Skeletal muscle satellite cell (primary cell): ENCODE data around the gene PCGF3.
"Not testable (repeated sequence)": the region's sequence is repeated elsewhere in the genome, so short reads cannot be mapped to it uniquely, and the experiment has no call there.

ENCODE experiments used
- H3K27me3 ChIP-seq: 2 replicates; pipeline ENCODE4 v1.7.0; 2013; ENCODE audit warnings: low read length; ENCODE audit not compliant: control insufficient read depth, insufficient read depth
- H3K36me3 ChIP-seq: 2 replicates; pipeline ENCODE4 v1.7.0; 2013; ENCODE audit warnings: mild to moderate bottlenecking, control low read depth, low read length; ENCODE audit not compliant: insufficient read depth
- H3K4me1 ChIP-seq: 2 replicates; pipeline ENCODE4 v1.7.0; 2013; ENCODE audit warnings: low read length; ENCODE audit not compliant: control insufficient read depth, insufficient read depth
- H3K4me2 ChIP-seq: 2 replicates; pipeline ENCODE4 v1.7.0; 2013; ENCODE audit warnings: mild to moderate bottlenecking, low read length
- H3K4me3 ChIP-seq: 2 replicates; pipeline ENCODE4 v1.7.0; 2013; ENCODE audit warnings: low read length
- H3K9ac ChIP-seq: 2 replicates; pipeline ENCODE4 v1.7.0; 2013; ENCODE audit warnings: mild to moderate bottlenecking, low read depth, low read length, moderate library complexity
- H3K9me3 ChIP-seq: replicated peaks from 2 replicates; pipeline ENCODE4 v1.7.0; 2013; ENCODE audit warnings: mild to moderate bottlenecking, control low read depth, low read length

Gene PCGF3

DNA sequence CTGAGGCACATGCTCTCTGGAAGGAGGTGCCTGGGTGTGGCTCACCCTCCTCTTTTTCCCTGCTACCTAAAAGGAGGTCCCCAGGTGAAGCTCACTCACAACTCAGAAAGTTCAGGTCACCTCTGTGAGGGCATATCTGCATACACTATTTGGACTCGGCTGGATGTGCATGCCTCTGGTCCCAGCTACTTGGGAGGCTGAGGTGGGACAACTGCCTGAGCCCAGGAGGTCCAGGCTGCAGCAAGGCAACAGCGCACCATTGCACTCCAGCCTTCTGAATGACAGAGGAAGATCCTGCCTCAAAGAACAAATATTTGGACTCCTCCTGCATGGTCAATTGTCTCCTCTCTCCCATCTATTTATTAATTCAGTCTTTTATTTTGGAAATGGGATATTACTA, 73.9 kb downstream of the PCGF3 start:
- H3K9ac ChIP-seq, result no peak overlapping the region
- H3K9me3 ChIP-seq, result no peaks in the 10 kb centered on the region
- H3K36me3 ChIP-seq, result peaks cover 39% of the 10 kb centered on the region
- peak overlapping the region; percentile 85 for H3K4me2 ChIP-seq
- no peaks in the 10 kb centered on the region for H3K27me3 ChIP-seq
- H3K4me3 ChIP-seq, result no peak overlapping the region
- peaks cover 14% of the 10 kb centered on the region for H3K4me1 ChIP-seq

DNA sequence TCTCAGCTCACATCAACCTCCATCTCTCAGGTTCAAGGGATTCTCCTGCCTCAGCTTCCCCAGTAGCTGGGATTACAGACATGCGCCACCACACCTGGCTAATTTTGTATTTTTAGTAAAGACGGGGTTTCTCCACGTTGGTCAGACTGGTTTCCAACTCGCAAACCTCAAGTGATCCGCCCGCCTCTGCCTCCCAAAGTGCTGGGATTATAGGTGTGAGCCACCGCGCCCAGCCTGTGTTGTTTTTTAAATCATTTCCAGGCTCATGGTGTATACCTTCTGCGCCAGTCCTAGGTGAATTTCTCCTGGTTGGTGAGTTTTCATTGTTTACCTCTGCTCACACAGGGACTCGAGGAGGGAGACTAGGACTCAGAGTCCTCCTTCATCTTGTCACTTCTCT, 74.6 kb downstream of the PCGF3 start:
- Histone ChIP-seq H3K4me3 (peak overlapping the region; percentile 92), H3K36me3 (peaks cover 32% of the 10 kb centered on the region), H3K4me1 (peaks cover 14% of the 10 kb centered on the region), H3K4me2 (peak overlapping the region; percentile 85), H3K9ac (peak overlapping the region; percentile 99)
- not testable (repeated sequence) for H3K9me3 ChIP-seq, H3K27me3 ChIP-seq

DNA sequence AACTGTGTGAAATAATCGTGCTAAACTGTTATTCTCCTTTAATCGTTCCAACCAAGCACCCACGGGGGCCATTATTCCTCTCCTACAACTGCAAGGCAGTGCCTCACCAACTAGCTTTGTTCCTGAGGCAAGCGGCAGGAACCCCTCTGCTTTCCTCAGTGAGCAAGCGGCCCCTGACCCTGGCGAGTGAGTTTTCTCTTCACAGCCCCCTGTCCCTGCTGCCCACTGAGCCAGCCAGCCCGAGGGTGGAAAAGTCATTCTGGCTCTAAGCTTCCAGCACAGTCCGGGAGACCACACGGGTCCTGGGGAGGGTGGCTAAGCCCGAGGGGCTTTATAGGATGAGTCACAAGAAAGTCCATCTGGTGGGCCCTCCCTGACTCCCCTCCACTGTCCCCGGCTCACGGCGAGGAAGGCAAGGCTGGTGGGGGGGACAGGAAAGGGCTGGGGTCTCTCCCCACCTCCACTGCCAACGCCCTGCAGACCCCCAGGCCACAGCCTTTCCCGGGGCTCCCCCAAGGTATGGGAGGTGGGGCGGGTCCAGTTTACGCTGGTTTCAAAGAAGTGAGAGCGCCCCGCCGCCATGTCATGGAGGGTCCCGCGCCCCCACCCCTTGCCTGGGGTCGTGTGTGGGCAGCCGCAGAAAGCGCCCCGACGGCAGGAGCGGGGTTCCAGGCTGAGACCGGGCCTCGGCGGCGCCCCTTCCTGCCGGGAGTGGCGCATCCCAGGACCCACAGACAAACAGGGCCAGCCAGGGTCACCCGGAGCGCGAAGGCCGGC, 75.3 kb downstream of the PCGF3 start:
- peaks cover 14% of the 10 kb centered on the region for H3K4me1 ChIP-seq
- peak overlapping the region; percentile 99 for H3K9ac ChIP-seq
- H3K4me3 ChIP-seq, result peak overlapping the region; percentile 92
- no peaks in the 10 kb centered on the region for H3K9me3 ChIP-seq
- peaks cover 5% of the 10 kb centered on the region for H3K27me3 ChIP-seq
- H3K4me2 ChIP-seq, result peak overlapping the region; percentile 85
- H3K36me3 ChIP-seq, result peaks cover 28% of the 10 kb centered on the region

DNA sequence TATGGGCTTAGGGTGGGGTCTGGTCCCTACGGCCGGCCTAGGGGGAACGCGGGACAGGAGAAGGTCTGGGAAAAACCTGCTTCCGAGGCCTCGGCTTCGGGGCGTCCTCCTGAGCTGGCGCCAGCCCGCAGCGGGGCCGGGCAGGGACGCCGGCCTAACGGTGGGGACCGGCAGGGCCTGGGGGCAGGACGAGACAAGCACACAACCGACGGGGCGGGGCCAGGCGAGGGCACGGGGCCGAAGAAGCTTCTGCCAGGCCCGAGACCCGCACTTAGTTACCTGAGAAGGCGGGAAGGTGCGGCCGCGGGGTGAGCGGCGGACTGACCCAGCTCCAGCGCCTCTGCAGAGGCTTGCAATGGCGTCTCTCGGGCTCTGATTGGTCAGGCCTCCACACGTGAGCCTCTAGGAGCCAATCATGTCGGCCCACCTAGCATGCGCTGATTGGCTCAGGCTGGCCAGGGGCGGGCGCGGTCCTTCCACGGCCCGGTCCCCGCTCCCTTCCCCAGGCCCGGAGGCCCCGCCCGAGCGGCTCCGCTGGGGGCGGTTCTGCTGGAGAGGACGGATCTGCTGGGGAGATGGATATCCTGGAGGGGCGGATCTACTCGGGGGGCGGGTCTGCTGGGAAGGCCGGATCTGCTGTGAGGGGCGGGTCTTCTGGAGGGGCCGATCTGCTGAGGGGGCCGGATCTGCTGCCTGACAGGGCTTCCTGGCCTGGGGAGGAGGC, 76.0 kb downstream of the PCGF3 start:
- H3K4me3 ChIP-seq, result peak overlapping the region; percentile 92
- H3K4me1 ChIP-seq, result peaks cover 14% of the 10 kb centered on the region
- H3K36me3 ChIP-seq, result peaks cover 27% of the 10 kb centered on the region
- peak overlapping the region; percentile 99 for H3K9ac ChIP-seq
- peaks cover 5% of the 10 kb centered on the region for H3K27me3 ChIP-seq
- H3K9me3 ChIP-seq, result no peaks in the 10 kb centered on the region
- peak overlapping the region; percentile 85 for H3K4me2 ChIP-seq

DNA sequence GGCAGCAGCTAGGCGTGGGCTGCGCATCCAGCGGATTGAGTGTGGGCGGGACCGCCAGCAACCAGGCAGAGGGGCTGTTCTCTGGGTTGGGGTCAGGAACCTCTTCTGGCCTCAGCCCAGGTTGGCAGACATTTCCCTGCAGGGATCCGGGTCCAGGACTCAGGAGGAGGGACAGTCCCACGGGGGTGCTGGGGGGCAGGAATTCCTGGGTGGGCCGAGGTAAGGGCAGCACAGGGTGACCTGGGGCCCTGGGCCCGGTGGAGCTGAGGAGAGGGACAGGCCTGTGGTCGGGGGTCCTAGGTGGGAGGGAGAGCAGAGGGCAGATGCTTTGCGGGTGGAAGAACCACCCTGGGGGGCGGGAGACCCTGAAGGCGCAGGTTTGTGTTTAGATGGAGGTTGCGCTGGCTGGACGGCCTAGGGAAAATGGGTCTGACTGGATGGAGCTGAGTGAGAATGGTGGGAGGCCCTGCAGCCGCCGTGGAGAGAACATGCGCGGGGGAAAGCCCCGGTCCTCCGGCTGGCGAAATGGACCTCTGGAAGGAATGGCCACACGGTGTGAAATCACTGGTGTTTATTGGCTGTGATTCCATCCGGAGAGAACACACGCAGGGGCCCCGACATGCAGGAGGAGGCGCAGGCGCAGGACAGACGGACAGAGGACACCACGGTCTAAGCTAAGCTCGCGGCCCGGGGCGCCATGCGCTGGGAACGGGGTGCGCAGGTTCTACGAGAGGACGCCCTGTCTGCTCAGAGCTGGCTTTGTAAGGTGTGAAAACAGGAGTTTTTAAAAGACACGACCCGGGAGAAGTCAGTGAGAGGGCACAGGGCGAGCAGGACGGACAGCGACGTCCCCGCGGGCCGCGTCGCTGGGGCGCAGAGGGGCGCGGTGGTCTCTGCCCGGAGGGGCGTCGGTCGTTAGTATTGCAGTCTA, 79.0 kb downstream of the PCGF3 start:
- H3K27me3 ChIP-seq, result peaks cover 22% of the 10 kb centered on the region
- no peak overlapping the region for H3K9ac ChIP-seq
- H3K9me3 ChIP-seq, result no peaks in the 10 kb centered on the region
- H3K4me2 ChIP-seq, result no peak overlapping the region
- peaks cover 14% of the 10 kb centered on the region for H3K4me1 ChIP-seq
- H3K36me3 ChIP-seq, result peaks cover 1% of the 10 kb centered on the region
- no peak overlapping the region for H3K4me3 ChIP-seq

DNA sequence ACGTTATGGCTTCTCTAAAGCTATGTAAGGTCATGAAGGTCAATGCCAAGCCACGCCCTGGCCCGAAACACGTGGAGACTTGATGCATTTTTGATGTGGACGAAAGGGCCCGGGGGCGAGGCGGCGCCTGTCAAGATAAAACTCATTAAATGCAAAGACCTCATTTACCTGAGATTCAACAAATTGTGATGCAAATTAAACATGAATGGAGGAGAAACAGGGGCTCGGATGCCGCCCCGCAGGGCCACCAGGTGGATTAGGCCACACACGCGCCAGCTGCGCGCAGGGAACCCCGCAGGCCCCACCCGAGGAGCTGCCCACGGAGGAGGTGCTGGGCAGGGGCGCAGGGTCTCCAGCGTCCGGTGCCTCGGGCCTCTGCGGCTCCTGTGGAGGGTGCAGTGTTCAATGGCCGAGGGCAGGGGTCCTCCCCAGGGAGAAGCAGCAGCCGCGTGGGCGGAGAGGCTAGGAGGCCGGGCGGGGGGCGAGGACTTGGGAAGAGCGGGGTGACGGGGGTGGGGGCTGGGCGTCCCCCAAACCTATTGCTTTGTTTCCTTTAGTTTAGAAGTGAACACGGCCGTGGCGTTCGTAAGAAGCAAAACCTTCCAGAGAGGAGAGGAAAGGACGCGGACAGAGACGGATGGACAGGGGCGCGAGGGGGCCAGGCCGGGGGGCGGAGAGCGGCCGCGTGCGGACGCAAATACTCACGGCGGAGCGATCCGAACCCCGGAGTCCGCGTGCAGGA, 79.9 kb downstream of the PCGF3 start:
- H3K4me2 ChIP-seq, result peak overlapping the region; percentile 33
- H3K4me3 ChIP-seq, result no peak overlapping the region
- no peaks in the 10 kb centered on the region for H3K36me3 ChIP-seq
- H3K9me3 ChIP-seq, result no peaks in the 10 kb centered on the region
- H3K9ac ChIP-seq, result no peak overlapping the region
- H3K4me1 ChIP-seq, result peaks cover 8% of the 10 kb centered on the region
- peaks cover 25% of the 10 kb centered on the region for H3K27me3 ChIP-seq

DNA sequence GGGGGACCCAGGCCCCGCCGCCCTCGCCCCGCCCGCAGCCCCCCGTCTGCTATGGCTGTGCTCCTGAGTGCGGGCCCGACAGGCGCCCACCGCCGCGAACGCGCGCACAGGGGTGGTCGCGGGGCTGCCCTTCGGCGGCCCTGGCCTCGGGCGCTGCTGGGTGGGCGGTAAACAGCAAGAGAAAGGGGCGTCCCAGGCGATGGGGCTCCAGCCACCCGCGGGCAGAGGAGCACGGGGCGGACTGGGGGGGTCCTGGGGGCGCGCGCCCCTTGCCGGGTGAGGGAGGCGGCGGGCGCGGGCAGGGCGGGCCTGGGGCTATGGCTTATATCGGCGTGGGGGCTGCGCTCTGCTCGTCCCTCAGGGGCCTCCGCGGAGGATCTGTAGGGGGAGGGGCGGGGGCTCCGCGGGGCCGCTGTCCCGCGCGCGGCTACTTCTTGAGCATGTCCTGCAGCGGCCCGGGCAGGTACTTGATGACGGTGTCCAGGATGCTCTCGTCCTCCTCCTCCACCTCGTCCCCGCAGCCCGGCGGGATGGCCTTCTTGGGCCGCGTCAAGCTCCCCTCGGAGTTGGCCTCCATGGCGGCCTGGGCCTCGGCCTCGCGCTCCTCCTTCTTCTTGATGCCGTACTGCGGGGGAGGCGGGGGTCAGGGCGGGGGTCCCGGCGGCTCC, 80.6 kb downstream of the PCGF3 start:
- H3K27me3 ChIP-seq, result peaks cover 29% of the 10 kb centered on the region

DNA sequence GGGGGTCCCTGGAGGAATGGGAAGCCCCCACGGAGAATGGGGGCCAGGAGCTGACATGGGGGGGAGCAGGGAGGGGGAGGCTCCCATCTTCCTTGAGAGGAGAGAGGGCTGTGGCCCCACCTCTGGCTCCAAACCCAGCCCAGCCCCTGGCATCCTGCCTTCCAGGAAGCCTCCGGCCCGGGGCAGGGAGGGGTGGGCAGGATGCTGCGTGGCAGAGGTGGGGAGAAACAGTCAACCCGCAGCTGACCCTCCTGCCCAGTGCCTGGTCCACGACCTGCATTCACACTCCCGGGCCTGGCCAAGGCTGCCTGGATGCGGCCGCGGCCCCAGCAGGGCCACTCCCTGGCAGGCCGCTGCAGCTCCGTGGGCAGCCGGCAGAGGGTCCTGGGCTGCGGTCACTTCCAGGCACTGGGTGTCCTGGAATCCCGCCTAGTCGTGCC, 81.2 kb downstream of the PCGF3 start:
- no peaks in the 10 kb centered on the region for H3K9me3 ChIP-seq
- no peak overlapping the region for H3K4me3 ChIP-seq
- no peak overlapping the region for H3K9ac ChIP-seq
- no peak overlapping the region for H3K4me2 ChIP-seq
- H3K4me1 ChIP-seq, result peaks cover 7% of the 10 kb centered on the region
- H3K36me3 ChIP-seq, result no peaks in the 10 kb centered on the region
- peaks cover 36% of the 10 kb centered on the region for H3K27me3 ChIP-seq

More for the DNA sequence above, 80.6 kb downstream of the PCGF3 start:
- Histone ChIP-seq H3K4me2 (peak overlapping the region; percentile 33), H3K9ac (no peak overlapping the region), H3K36me3 (no peaks in the 10 kb centered on the region), H3K4me3 (no peak overlapping the region), H3K4me1 (peaks cover 7% of the 10 kb centered on the region), H3K9me3 (no peaks in the 10 kb centered on the region)

DNA sequence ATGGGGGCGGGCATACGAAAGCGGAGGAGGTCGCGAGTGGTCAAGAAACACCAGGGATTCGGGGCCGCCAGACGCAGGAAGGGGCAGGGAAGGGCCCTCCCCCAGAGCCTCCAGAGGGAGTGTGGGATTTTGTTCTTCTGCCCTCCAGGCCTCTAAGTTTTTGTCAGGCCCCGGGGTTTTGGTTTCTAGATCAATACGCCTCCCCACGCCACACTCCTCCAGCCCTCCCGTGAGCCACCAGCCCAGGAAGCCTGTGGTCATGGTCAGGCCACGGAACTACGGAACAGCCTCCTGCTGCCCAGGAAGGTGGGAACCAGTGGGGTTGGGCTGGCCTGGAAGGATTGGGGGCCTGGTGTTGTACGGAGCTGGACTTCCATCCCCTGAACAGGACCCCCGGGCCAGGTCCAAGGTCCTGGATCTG, 81.9 kb downstream of the PCGF3 start:
- Histone ChIP-seq H3K27me3 (peaks cover 42% of the 10 kb centered on the region), H3K4me2 (no peak overlapping the region), H3K4me3 (no peak overlapping the region), H3K4me1 (peaks cover 1% of the 10 kb centered on the region), H3K9me3 (no peaks in the 10 kb centered on the region), H3K36me3 (no peaks in the 10 kb centered on the region), H3K9ac (no peak overlapping the region)

DNA sequence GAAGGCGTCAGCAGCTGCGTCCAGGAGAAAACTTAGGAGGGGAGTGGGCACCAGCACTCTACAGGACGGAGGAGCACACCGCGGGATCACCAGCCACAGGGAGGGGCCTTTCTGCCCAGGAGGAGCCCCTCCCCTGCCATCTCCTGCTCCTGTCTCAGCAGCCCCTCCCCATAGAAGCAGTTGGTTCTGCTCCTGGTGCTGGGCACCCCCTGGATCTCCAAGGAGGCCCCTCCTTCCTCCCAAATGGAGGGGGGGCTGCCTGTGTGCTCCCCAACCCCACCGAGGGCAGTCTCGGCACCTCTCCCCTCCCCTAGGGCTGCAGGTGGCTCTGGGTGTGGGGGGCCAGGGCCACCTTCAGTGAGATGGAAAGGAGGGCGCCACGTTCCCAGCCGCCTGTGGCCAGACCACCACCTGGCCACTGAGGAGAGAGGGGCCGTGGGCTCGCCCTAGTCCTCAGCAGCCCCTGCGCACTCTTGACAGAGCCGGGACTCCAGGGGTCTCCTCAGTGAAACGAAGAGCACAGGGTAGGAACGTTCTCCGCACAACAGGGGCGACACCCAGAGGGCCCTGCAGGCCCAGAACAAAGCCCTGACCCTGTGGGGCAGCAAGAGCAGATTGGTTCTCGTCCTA, 82.5 kb downstream of the PCGF3 start:
- Histone ChIP-seq H3K9ac (no peak overlapping the region), H3K4me1 (no peaks in the 10 kb centered on the region), H3K27me3 (peaks cover 47% of the 10 kb centered on the region), H3K4me3 (no peak overlapping the region), H3K9me3 (no peaks in the 10 kb centered on the region), H3K4me2 (no peak overlapping the region), H3K36me3 (no peaks in the 10 kb centered on the region)
